Cerebellar cortex (tissue), 1 donor: ENCODE data around the gene DCAF7.

ENCODE experiments used
- DNase-seq: peaks from one replicate; pipeline ENCODE4 v3.0.0-alpha.2; 2015; ENCODE audit warnings: low spot score

The DCAF7 gene

DNA sequence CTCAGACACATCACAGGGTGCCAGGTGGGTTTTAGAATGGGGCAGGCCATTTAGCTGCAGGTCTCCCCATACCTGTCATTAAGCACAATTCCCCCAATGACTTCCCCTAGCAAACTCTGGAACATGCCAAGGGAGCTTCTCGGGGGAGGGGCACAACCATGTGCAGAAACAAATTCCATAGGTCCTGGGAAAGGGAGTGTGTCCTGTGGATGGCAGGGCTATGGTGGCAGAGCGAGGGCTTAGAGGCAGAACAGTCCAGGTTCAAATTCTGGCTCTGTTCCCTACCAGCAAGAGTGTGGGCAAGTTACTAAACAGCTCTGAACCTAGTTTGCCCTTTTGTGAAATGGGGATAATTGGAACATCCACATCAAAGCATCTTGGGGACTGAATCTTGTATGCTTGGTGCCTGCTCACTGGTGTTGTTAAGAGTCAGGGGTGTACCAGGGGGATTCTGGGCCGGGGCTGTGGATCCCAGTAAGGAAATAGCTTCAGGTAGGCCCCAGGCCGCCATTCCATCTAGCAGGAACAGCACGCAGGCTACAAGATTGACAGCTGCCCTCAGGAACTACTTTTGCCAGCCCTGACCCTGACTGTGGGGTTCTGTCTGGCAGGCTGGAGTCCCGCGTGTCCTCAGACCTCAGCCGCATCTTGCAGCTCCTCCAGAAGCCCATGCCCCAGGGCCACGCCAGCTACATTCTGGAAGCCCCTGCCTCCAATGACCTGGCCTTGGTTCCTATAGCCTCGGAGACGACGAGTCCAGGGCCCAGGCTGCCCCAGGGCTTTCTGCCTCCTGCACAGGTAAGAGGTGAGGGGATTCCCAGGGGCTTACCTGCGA is 5.6 kb upstream of the DCAF7 start:
- no peak for DNase-seq

DNA sequence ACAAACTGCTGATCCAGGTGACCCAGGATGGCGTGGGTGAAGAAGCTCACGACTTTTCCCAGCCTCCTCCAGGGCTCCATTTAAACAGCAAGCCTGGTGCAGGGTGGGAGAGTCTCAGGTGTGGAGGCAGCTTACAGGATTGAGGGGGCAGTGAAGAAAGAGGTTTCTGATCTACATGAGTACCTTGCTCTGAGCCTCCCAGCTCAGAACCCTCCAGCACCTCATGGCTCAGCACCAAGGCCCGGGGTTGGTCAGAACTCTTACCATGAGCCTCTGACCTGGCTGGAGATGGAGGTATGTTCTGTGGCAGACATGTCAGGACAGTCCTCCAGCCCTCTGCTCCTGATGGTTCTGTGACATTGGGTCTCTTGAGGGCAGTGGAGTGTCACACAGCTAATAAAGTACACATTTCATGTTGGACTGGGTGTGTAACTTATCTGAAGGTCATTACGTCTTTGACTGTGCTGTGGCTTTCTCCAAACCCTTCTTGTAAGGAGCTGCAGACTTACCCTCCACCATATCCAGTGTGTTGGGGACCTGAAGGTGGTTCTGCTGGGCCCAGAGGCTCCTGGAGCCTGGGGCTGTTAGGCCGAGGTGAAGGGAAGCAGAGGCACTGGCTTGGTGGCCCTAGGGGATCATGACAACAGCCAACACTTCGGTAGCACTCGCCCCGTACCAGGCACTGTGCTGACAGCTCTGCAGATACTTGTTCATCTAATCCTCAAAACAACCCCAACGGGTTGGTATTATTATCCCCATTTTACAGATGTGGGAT is 3.8 kb upstream of the DCAF7 start:
- DNase-seq: no peak

DNA sequence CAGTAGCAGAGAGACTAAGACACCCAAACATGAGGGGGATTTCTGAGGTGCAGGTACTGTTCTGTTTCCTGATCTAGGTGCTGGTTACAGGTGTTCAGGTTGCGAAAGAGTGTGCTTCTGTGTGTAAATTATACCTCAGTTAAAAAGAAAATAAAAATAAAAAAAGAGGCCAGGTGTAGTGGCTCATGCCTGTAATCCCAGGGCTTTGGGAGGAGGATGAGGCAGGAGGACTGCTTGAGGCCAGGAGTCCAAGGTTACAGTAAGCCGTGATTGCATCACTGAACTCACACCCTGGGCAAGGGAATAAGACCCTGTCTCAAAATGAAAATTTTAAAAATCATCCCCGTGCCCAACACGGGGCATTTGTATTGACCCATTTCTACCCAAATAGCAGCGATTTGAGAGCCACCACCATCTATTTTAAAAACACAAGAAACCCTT is 3.2 kb upstream of the DCAF7 start:
- DNase-seq: no peak

DNA sequence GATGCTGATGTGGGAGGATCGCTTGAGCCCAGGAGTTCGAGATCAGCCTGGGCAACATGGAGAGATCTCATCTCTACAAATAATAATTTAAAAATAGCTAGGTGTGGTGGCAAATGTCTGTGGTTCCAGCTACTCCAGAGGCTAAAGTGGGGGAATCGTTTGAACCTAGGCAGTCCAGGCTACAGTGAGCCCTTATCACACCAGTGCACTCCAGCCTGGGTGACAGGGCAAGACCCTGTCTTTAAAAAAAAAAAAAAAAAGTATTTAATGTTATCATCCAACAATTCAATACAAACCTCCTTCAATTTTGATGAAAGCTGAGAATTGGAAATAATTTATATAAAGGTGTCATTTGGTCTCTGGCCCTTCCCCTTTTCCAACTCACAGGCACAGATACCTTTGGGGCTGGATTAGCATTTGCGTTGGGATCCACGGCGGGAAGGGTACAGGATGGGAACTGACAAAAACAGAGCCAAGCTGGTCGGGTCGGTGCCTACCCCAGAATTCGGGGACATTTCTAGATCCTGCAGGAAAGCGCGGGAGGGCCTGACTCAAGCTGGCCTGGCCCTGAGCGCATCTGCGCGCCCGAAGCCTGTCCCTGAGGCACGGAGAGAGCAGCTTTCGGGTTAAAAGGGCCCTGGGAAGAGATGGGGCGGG is 860 bp upstream of the DCAF7 start:
- no peak for DNase-seq

DNA sequence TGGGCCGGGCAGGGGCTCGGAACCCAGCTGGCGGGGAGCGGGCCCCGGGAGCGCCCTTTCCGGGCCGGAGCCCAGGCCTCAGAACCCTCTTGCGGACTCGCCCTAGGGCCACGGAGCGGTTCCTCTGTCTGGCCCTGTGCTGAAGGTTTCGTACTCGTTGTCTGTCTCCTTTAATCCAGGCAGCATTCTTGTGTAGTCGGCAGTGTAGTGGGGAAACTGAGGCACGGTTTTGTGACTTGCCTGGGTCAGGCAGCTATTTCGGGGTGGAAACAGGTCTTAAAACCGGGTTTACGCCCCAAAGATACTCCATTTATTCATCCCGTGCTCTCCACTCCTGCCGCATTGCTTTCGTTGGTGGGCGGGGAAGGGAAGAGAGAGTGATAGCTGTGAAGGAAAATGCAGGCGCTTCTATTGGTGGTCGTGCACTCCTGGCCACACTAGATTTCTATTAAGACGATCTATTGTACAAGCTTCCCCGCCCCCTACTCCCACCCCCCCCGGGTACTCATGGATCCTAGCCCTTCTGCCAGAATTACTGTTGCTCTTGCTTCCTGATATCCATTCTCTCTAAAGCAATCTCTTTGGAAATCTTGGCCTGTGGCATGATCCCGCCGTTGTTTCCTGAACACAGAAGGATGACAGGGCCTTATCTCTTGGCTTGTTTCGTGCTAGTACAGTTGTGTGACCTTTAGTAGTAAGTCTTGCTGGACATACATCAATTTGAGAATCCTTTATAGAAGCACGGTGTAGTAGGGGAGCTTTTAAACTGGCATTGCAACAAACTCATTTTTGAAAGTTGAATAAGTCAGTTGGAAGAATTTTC is 751 bp downstream of the DCAF7 start:
- DNase-seq: peak; percentile 32

DNA sequence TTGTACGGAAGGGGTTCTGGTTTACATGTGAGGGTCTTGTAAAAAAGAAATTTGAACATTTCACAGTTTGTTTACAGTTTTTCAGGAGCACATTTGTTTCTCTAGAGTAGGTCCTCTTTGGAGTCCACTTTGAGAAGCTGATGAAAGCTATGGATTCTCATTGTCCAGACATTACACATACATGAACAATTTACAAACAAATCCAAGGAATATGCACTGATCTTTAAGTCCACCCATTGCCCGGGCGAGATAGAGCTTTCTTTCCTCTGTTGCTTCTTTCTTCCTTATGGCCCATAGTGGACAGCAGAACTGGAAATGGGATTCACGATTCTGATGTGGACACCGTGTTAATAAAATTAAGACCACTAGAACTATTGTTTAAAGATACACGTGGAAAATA is 1.9 kb downstream of the DCAF7 start:
- DNase-seq: no peak

DNA sequence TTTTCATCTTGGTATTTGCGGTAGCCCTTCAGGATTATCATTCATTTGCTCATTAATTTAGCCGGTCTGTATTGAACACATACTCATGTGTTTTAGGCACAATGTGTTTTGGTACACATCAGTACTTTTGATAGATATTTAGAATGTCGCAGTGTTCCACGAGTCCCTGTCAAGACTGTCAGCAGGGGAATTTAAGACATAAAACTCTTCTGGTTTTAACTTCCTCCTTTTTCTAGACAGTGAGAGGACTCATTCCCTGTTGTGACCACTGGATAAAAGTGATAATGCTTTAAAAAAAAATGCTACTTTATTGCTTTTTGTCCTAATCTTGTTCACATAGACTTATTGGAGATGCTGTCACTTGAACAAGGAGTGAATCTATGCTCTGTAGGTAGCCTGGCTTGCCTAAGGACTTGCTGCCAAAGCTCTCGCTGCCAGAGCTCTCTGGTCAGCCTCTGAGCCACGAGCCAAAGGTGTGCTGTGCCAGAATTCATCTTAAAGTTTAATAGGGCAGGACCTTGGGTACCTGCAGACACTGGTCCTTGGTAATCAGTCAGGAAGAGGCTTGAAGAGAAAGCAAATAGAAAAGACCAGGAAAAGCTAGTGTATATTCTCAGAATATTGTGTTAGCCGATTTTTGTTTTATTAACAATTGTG is 5.4 kb downstream of the DCAF7 start:
- DNase-seq: peak; percentile 8

DNA sequence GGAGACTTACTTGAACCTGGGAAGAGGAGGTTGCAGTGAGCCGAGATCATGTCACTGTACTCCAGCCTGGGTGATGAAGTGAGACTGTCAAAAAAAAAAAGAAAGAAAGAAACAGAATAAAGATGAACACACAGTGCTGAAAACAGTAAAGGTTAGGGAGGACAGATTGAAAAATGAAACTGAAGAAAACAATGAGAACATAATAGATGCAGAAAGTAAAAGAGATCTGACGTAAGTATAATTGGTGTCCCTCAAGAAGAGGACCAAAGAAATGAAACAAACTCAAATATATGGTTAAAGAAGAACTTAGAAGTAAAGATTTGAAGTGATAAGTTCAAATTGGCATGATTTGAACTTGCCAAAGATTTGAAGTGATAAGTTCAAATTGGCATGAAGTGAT is 7.1 kb downstream of the DCAF7 start:
- no peak for DNase-seq

GRCh38 chr17:63558441-63558840 is 8.2 kb downstream of the DCAF7 start:
- no peak for DNase-seq

- no peak for DNase-seq
These were observed 11.5 kb downstream of the DCAF7 start for GRCh38 chr17:63561819-63562218.

DNA sequence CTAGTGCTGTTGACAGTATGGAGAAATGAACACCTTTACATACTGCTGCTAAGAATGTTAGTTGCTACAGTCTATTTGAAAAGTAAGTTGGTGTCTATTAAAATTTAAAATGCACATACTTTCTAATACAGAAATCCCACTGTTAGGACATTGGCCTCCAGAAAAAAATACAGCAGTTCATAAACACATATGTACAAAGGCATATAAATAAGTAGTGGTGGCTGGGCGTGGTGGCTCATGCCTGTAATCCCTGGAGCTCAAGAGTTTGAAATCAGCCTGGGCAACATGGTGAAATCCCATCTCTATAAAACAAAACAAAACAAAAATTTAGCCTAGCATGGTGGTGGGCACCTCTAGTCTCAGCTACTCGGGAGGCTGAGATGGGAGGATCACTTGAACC is 13.1 kb downstream of the DCAF7 start:
- DNase-seq: no peak

DNA sequence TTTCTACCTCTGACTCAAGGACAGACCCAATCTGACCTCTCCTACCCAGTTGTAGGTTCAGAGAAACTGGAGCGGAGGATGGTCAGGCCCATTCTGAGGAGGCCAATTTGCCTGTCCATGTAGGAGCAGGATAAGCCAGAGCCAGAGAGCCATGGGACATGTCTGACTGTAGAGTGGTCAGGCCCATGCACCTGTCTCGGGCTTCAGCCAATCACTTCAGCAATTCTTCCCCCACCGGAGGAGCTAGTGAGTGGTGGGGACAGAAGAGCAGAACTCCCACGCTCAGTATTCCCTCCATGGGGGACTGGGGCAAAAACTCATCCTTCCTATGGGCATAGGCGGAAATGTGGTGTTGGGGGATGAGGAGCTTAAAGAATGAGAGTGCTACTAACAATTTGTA is 14.3 kb downstream of the DCAF7 start:
- no peak for DNase-seq

- DNase-seq: no peak
These were observed 17.0 kb downstream of the DCAF7 start for GRCh38 chr17:63567229-63567628.

DNA sequence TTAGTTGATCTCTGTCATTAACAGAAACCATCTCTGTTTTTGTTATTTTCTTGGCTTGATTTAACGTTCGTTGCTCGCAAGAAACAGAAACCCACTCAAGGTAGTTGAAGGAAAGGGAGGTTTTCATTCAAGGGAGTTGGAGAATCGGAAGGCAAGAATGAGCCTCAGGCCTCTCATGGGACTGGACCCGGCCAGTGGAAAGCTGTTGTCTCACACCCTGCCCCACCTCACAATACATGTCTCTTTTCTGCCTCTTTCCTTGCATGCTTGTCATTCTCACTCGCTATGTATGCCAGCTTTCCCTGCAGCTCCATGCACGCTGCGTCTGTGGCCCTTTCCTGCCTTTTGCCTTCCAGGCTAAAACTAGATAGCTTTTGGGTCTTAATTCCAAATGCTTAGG is 18.3 kb downstream of the DCAF7 start:
- no peak for DNase-seq

- no peak for DNase-seq
These were observed 21.5 kb downstream of the DCAF7 start for GRCh38 chr17:63571632-63572310.

GRCh38 chr17:63573634-63574033 is 23.4 kb downstream of the DCAF7 start:
- peak; percentile 13 for DNase-seq

DNA sequence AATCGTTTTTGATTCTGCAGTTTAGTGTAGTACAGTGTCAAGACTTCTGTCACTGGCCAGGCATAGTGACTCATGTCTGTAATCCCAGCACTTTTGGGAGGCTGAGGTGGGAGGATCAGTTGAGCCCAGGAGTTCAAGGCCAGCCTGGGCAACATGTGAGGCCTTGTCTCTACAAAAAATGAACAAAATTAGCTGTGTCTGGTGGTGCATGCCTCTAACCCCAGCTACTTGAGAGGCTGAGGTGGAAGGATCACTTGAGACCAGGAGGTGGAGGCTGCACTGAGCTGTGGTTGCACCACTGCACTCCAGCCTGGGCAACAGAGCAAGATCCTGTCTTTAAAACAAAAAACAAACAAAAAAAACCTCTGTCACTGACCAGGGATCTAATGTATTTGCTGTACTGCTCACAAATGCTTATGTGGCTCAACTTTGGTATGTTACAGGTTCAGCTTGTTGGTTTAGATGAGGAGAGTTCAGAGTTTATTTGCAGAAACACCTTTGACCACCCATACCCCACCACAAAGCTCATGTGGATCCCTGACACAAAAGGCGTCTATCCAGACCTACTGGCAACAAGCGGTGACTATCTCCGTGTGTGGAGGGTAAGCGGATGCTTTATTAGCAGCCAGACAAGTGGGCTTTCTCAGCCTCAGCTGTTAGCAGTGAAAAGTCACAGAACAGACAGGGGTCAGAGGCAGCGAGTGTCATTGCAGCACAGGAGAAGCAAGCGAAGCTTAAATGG is 27.9 kb downstream of the DCAF7 start:
- DNase-seq: no peak

- DNase-seq: no peak
These were observed 28.5 kb downstream of the DCAF7 start for GRCh38 chr17:63578769-63579111.

GRCh38 chr17:63579633-63580032 is 29.4 kb downstream of the DCAF7 start:
- no peak for DNase-seq

GRCh38 chr17:63587770-63588169 is 37.5 kb downstream of the DCAF7 start:
- no peak for DNase-seq
